PC-9 (cell line): ENCODE measurements around the gene SLC25A25. TPM values are rescaled to one million over a fixed set of nuclear protein-coding genes. Genes with fewer than 3 reads are reported as not detected.

Experiments used
- BruUV-seq: library from RNA; stranded (reverse); fragments of 400-500 nt; replicated peaks from 2 replicates; lab custom pipeline; 2021; lab: Mats Ljungman, UMichigan
- CTCF ChIA-PET: fragments of 300-600 bp; sonication (Branson Sonifier 250); formaldehyde crosslinking; loops from one replicate; lab custom pipeline; 2022; ENCODE audit warnings: antibody characterized with exemption; lab: Charles Lee
- POLR2A ChIA-PET: fragments of 300-600 bp; sonication (Branson Sonifier 250); formaldehyde crosslinking; loops from one replicate; lab custom pipeline; 2022; ENCODE audit warnings: antibody characterized with exemption; ENCODE audit not compliant: unreplicated experiment; lab: Charles Lee
- DNase-seq, 2 experiments: peaks; one replicate each; pipeline versions ENCODE4 v3.0.0 to v3.0.0-alpha.2; 2015 to 2022; ENCODE audit warnings: mixed read lengths in 1 of 2
- H2AFZ ChIP-seq: fragments of 200-600 bp; sonication (generic); 2 replicates; pipeline ENCODE4 v1.8.1; 2017; ENCODE audit warnings: antibody characterized with exemption
- H3F3A ChIP-seq: fragments of 200-600 bp; sonication (generic); 2 replicates; pipeline ENCODE4 v1.8.1; 2017; ENCODE audit warnings: antibody characterized with exemption, mild to moderate bottlenecking, low read depth; ENCODE audit not compliant: insufficient read depth
- H3K27ac ChIP-seq: fragments of 200-600 bp; sonication (generic); 2 replicates; pipeline ENCODE4 v1.6.1; 2016; ENCODE audit warnings: mixed run types
- H3K27me3 ChIP-seq: fragments of 200-600 bp; sonication (generic); 2 replicates; pipeline ENCODE4 v1.6.1; 2016; ENCODE audit warnings: low read depth, mixed run types; ENCODE audit not compliant: insufficient read depth
- H3K36me3 ChIP-seq: fragments of 200-600 bp; sonication (generic); 2 replicates; pipeline ENCODE4 v1.6.1; 2016; ENCODE audit warnings: low read depth, mixed run types
- H3K4me1 ChIP-seq: fragments of 200-600 bp; sonication (generic); replicated peaks from 2 replicates; pipeline ENCODE4 v1.6.1; 2016; ENCODE audit warnings: mixed run types; ENCODE audit not compliant: insufficient read depth
- H3K4me2 ChIP-seq: fragments of 200-600 bp; sonication (generic); 2 replicates; pipeline ENCODE4 v1.6.1; 2017; ENCODE audit warnings: mixed run types
- H3K4me3 ChIP-seq: fragments of 200-600 bp; sonication (generic); 2 replicates; pipeline ENCODE4 v1.6.1; 2016; ENCODE audit warnings: mixed run types
- H3K79me2 ChIP-seq: fragments of 200-600 bp; sonication (generic); 2 replicates; pipeline ENCODE4 v1.6.1; 2017; ENCODE audit warnings: low read depth, mixed run types
- H3K9me2 ChIP-seq: fragments of 200-600 bp; sonication (generic); 2 replicates; pipeline ENCODE4 v1.8.1; 2017; ENCODE audit warnings: mild to moderate bottlenecking; ENCODE audit not compliant: insufficient read depth
- H3K9me3 ChIP-seq: fragments of 200-600 bp; sonication (generic); 2 replicates; pipeline ENCODE4 v1.8.1; 2016; ENCODE audit warnings: low read depth; ENCODE audit not compliant: insufficient read depth
- H4K20me1 ChIP-seq: fragments of 200-600 bp; sonication (generic); 2 replicates; pipeline ENCODE4 v1.8.1; 2017; ENCODE audit not compliant: insufficient read depth
- EZH2 ChIP-seq: fragments of 200-600 bp; sonication (generic); IDR thresholded peaks from 2 replicates; pipeline ENCODE4 v1.8.0; 2017; ENCODE audit warnings: antibody characterized with exemption, low read depth
- intact Hi-C: fragments of 100-400 bp; cut with micrococcal nuclease; formaldehyde crosslinking; loops from one replicate; pipeline ENCODE4 v1.10.0; 2022; ENCODE audit not compliant: unreplicated experiment
- total RNA-seq: library from RNA; stranded (reverse); gene quantifications from 2 replicates; pipeline ENCODE4 v1.2.3, GENCODE V29; 2021
- TF ChIP-seq, protein P1 (sequence below): fragments of 200-600 bp; sonication (generic); conservative IDR thresholded peaks from 2 replicates; pipeline ENCODE4 v1.6.1; 2017; ENCODE audit warnings: mixed run types, antibody characterized with exemption, mild to moderate bottlenecking, moderate library complexity

SLC25A25 gene
- total RNA-seq, 1 experiment from 2014 or later = 11.7 TPM

DNA sequence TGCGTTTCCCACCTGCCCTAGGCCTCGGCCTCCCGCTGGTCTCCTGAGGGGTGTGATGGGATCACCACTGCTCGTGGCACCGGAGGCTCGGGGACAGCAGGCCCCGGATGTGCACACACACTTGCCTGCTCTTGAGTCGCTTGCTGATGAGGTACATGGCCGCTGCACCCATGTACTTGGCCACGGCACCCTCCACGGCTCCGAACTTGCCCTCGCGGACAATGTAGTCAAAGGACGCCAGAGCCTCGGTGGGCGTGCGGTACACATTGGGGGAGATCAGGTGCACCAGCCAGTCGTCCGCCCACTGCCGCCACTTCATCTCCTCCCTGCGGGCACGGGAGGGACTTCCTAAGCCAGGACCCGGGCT is 54.8 kb downstream of the SLC25A25 start:
- Histone ChIP-seq H3K27ac (no peak overlapping the region), H3K27me3 (no peaks in the 10 kb centered on the region), H3K4me3 (no peak overlapping the region), H3K9me3 (no peaks in the 10 kb centered on the region), H3K9me2 (no peaks in the 10 kb centered on the region), H3K36me3 (no peaks in the 10 kb centered on the region), H3K4me1 (peaks cover 13% of the 10 kb centered on the region), H3K79me2 (peaks cover 33% of the 10 kb centered on the region), H4K20me1 (peaks cover 19% of the 10 kb centered on the region), H2AFZ (no peak overlapping the region), H3F3A (peaks cover 14% of the 10 kb centered on the region; the same call in 1 of the 2 replicates), H3K4me2 (no peak overlapping the region)
- POLR2A ChIA-PET = interaction anchor here (0.6 kb wide), 1 partner anchor 248 kb away, joined by 3 read pairs; the partner anchor contains the start of gene URM1
- no TSS peak for BruUV-seq
- TF ChIP-seq EZH2 = no peak
- TF ChIP-seq, protein P1, sequence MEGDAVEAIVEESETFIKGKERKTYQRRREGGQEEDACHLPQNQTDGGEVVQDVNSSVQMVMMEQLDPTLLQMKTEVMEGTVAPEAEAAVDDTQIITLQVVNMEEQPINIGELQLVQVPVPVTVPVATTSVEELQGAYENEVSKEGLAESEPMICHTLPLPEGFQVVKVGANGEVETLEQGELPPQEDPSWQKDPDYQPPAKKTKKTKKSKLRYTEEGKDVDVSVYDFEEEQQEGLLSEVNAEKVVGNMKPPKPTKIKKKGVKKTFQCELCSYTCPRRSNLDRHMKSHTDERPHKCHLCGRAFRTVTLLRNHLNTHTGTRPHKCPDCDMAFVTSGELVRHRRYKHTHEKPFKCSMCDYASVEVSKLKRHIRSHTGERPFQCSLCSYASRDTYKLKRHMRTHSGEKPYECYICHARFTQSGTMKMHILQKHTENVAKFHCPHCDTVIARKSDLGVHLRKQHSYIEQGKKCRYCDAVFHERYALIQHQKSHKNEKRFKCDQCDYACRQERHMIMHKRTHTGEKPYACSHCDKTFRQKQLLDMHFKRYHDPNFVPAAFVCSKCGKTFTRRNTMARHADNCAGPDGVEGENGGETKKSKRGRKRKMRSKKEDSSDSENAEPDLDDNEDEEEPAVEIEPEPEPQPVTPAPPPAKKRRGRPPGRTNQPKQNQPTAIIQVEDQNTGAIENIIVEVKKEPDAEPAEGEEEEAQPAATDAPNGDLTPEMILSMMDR = no peak
- no peak for DNase-seq
- intact Hi-C loops = no loop called here
- CTCF ChIA-PET = no interaction called here

DNA sequence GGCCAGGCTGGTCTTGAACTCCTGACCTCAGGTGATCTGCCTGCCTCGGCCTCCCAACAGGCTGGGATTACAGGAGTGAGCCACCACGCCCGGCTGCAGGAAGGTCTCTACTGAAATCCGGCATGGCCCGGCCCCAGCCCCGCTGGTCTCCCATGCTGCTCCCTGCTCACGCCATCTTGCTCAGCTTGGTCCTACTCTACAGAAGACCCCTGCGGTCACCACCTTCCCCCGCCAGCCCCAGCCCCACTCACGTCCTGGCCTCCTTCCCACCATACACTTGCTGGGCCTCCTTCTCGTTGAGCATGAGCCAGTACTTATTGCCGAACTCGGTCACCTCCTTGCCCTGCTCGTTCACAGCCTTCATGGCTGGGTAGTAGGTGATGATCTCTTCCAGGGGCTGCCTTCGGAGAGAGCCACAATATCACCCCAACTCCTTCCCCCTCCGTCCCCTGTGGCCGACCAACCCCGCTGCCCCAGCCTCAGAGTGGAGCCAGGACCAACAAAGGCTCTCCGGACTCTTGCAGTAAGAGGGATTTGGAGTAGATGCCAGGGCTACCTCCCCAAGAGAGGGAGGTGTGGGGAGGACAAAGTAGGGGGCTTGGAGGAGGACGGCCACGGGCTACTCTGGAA is 55.5 kb downstream of the SLC25A25 start:
- Histone ChIP-seq H3K9me3 (no peaks in the 10 kb centered on the region), H2AFZ (no peak overlapping the region), H3K4me3 (no peak overlapping the region), H3K27me3 (no peaks in the 10 kb centered on the region), H3F3A (peaks cover 8% of the 10 kb centered on the region; the same call in 1 of the 2 replicates), H3K4me2 (no peak overlapping the region), H3K79me2 (peaks cover 35% of the 10 kb centered on the region), H4K20me1 (peaks cover 19% of the 10 kb centered on the region), H3K27ac (no peak overlapping the region), H3K9me2 (no peaks in the 10 kb centered on the region), H3K4me1 (peaks cover 13% of the 10 kb centered on the region), H3K36me3 (no peaks in the 10 kb centered on the region)
- ChIA-PET CTCF (no interaction called here), POLR2A (interaction anchor here (0.5 kb wide), 1 partner anchor 60 kb away, joined by 5 read pairs; no protein-coding TSS in a partner anchor)
- BruUV-seq = no TSS peak
- TF ChIP-seq, protein P1 = no peak
- TF ChIP-seq EZH2 = no peak
- intact Hi-C loops = loop anchor here (2.0 kb wide), 1 partner anchor 131 kb away; no protein-coding TSS in a partner anchor
- no peak for DNase-seq

DNA sequence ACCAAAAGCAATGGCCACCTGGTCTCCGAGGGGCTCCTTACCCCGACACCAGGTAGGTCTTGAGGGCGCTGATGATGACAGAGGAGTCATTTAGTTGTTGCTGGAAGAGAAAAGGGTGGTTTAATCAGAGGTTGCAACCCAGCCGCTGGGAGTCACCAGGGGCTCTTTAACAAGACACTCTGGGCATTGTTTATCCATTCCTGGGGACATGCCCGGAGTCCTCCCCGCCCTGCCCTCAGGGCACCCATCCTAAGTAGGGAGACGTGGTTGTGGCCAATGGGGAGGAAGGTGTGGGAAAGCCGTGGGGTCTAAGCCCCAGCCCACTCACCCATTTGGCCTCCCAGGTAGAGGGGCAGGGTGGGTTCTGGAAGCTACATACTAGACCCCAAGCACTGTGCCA is 56.4 kb downstream of the SLC25A25 start:
- ChIA-PET CTCF (interaction anchor here (0.6 to 1.5 kb wide), 8 partner anchors 13 to 287 kb away, joined by 3 to 9 read pairs (median 3); no protein-coding TSS in a partner anchor), POLR2A (interaction anchor here (0.6 to 1.1 kb wide), 3 partner anchors 36 to 227 kb away, joined by 3 to 11 read pairs (median 5); partner anchors contain the start of gene BBLN)
- H3F3A ChIP-seq = peaks cover 15% of the 10 kb centered on the region; the same call in 1 of the 2 replicates

More for the DNA sequence above, 56.4 kb downstream of the SLC25A25 start:
- Histone ChIP-seq H2AFZ (no peak overlapping the region), H3K4me2 (no peak overlapping the region), H3K4me3 (no peak overlapping the region), H3K9me2 (no peaks in the 10 kb centered on the region), H3K27ac (no peak overlapping the region), H4K20me1 (peaks cover 19% of the 10 kb centered on the region), H3K4me1 (peaks cover 19% of the 10 kb centered on the region), H3K36me3 (no peaks in the 10 kb centered on the region), H3K79me2 (peaks cover 42% of the 10 kb centered on the region), H3K27me3 (no peaks in the 10 kb centered on the region), H3K9me3 (no peaks in the 10 kb centered on the region)
- intact Hi-C loops = loop anchor here (2.0 kb wide), 1 partner anchor 130 kb away; no protein-coding TSS in a partner anchor
- no TSS peak for BruUV-seq
- DNase-seq = no peak
- TF ChIP-seq EZH2 = no peak
- TF ChIP-seq, protein P1 = no peak
